ENCODE results near the gene KRTAP5-5.
"Not testable (repeated sequence)": the region's sequence is repeated elsewhere in the genome, so short reads cannot be mapped to it uniquely, and the experiment has no call there.

The KRTAP5-5 gene

GRCh38 chr11:1644601-1645356, 15.2 kb downstream of the KRTAP5-5 start:
- H3K4me1 ChIP-seq (ENCODE audit: insufficient read depth, low read length, poor library complexity, severe bottlenecking): no peaks in the 10 kb centered on the region
- no peaks in the 10 kb centered on the region for H3K9me2 ChIP-seq (replicated peaks; ENCODE audit: low read depth, low read length)
- no peaks in the 10 kb centered on the region for H3F3A ChIP-seq (ENCODE audit: low read depth)
- H2AFZ ChIP-seq (ENCODE audit: low read length): no peak overlapping the region
- no peaks in the 10 kb centered on the region for H3K36me3 ChIP-seq (ENCODE audit: insufficient read depth, low read length)
- no peaks in the 10 kb centered on the region for H3K9me3 ChIP-seq (ENCODE audit: insufficient read depth, low read depth, low read length)
- H4K20me1 ChIP-seq (ENCODE audit: insufficient read depth, low read length, poor library complexity, severe bottlenecking): no peaks in the 10 kb centered on the region
- H3K79me2 ChIP-seq (ENCODE audit: insufficient read depth, low read length): no peaks in the 10 kb centered on the region
- no peak overlapping the region for H3K4me2 ChIP-seq (ENCODE audit: low read depth, low read length, poor library complexity, severe bottlenecking)
- H3K9ac ChIP-seq (ENCODE audit: low read depth, low read length, poor library complexity, severe bottlenecking): no peak overlapping the region
- H3K27me3 ChIP-seq (ENCODE audit: insufficient read depth, low read length, poor library complexity, severe bottlenecking): no peaks in the 10 kb centered on the region
- no peak overlapping the region for H3K4me3 ChIP-seq (ENCODE audit: low read length, poor library complexity, severe bottlenecking)
- TF ChIP-seq EZH2phosphoT487 (IDR thresholded peaks at IDR 0.05; ENCODE audit: borderline replicate concordance) (no peak), CTCF (conservative IDR thresholded peaks at IDR 0.05; ENCODE audit: low read length) (no peak)

GRCh38 chr11:1645357-1645821, 15.8 kb downstream of the KRTAP5-5 start:
- no peaks in the 10 kb centered on the region for H3F3A ChIP-seq (ENCODE audit: low read depth)
- H3K4me1 ChIP-seq (ENCODE audit: insufficient read depth, low read length, poor library complexity, severe bottlenecking): no peaks in the 10 kb centered on the region
- H3K36me3 ChIP-seq (ENCODE audit: insufficient read depth, low read length): no peaks in the 10 kb centered on the region
- H3K9me2 ChIP-seq (replicated peaks; ENCODE audit: low read depth, low read length): no peaks in the 10 kb centered on the region
- no peak overlapping the region for H3K4me2 ChIP-seq (ENCODE audit: low read depth, low read length, poor library complexity, severe bottlenecking)
- no peaks in the 10 kb centered on the region for H4K20me1 ChIP-seq (ENCODE audit: insufficient read depth, low read length, poor library complexity, severe bottlenecking)
- no peak overlapping the region for H3K4me3 ChIP-seq (ENCODE audit: low read length, poor library complexity, severe bottlenecking)
- no peak for TF ChIP-seq CTCF (conservative IDR thresholded peaks at IDR 0.05; ENCODE audit: low read length)
- TF ChIP-seq EZH2phosphoT487 (IDR thresholded peaks at IDR 0.05; ENCODE audit: borderline replicate concordance): no peak
- no peaks in the 10 kb centered on the region for H3K27me3 ChIP-seq (ENCODE audit: insufficient read depth, low read length, poor library complexity, severe bottlenecking)
- H3K9ac ChIP-seq (ENCODE audit: low read depth, low read length, poor library complexity, severe bottlenecking): no peak overlapping the region
- H3K79me2 ChIP-seq (ENCODE audit: insufficient read depth, low read length): no peaks in the 10 kb centered on the region
- no peaks in the 10 kb centered on the region for H3K9me3 ChIP-seq (ENCODE audit: insufficient read depth, low read depth, low read length)
- no peak overlapping the region for H2AFZ ChIP-seq (ENCODE audit: low read length)

GRCh38 chr11:1646540-1646939, 17.0 kb downstream of the KRTAP5-5 start:
- not testable (repeated sequence) for H3F3A ChIP-seq (ENCODE audit: low read depth); H2AFZ ChIP-seq (ENCODE audit: low read length); H3K9me3 ChIP-seq (ENCODE audit: insufficient read depth, low read depth, low read length); H3K9ac ChIP-seq (ENCODE audit: low read depth, low read length, poor library complexity, severe bottlenecking); H3K4me1 ChIP-seq (ENCODE audit: insufficient read depth, low read length, poor library complexity, severe bottlenecking); H3K4me2 ChIP-seq (ENCODE audit: low read depth, low read length, poor library complexity, severe bottlenecking); H3K4me3 ChIP-seq (ENCODE audit: low read length, poor library complexity, severe bottlenecking); H3K36me3 ChIP-seq (ENCODE audit: insufficient read depth, low read length); H4K20me1 ChIP-seq (ENCODE audit: insufficient read depth, low read length, poor library complexity, severe bottlenecking); H3K9me2 ChIP-seq (replicated peaks; ENCODE audit: low read depth, low read length); H3K27me3 ChIP-seq (ENCODE audit: insufficient read depth, low read length, poor library complexity, severe bottlenecking); H3K79me2 ChIP-seq (ENCODE audit: insufficient read depth, low read length)

Measured in Loucy (cell line).